HG03432 (cell line): ENCODE measurements around the gene CCDC88C.

Source experiments
- ATAC-seq: cut with Tn5 transposase; IDR thresholded peaks from one replicate; pipeline ENCODE4 v1.9.1; 2021; ENCODE audit warnings: mild to moderate bottlenecking, moderate library complexity; ENCODE audit not compliant: unreplicated experiment

CCDC88C gene

DNA sequence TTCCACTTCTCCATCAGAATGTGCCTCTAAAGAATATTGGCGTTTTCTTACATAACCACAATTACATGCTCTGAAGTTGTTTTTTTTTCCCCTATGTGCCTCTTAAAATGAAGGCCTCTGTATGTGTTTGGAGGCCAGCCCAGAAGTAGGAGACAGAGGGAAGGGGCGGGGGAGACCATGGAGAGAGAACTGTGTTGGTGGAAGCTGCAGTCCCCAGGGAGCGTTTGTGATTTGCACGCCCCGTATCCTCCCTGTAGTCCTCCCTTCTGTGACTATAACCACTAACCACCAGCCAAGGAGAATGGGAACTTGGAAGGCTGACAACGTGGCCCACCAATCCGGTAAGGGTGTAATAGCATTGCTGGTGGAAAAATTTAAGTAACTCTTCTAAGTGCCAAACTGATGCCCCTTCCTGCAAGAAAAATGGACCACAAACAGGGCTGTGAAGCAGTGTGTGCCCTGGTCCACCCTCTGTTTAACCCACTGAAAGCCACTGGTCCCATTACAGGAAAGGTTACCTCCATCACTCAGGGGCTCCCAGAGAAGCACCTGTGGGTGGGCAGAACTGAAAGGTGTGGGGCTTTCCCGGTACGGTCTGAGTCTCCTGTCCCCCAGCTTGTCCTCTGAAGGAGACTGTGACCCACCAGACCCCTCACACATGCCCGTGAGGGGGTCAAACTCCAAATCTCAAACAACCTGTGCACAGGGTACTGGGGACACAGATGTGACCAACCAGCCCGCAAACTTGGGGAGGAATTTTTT, 36.8 kb downstream of the CCDC88C start:
- ATAC-seq = no peak

DNA sequence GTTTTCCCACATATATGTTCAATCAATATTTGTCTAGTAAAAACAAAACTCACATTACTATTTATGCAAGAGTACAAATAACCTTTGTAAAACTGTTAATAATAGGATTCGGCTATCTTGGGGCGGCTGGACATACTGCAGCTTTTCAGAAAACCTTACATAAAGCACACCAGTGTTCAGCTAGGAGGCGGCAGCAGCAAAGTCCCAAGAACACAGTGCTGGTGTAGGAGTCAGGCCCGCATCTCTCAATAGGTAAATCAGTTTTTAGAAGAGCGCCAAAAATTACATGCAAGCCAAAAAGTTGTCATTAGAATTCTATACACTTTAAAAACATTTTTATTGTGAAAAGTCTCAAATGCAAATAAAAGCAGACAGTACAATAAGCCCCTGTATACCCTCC, 37.5 kb downstream of the CCDC88C start:
- no peak for ATAC-seq

DNA sequence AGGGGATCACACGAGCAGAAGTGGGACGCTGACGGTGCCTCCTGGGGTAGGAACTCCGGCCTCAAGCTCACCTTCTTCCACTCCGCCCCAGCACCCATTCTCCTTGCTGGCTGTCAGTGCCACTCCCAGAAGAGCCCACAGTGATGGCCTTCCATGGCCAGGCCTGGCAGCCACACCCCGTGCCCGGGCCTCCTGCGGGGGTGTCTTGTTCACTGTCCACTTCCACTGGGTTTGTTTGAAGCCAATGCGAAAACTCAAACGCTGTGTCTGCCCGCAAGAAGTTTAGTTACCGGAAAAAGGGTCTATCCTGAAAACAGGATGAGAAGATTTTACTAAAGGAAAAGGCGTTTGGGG, 38.1 kb downstream of the CCDC88C start:
- no peak for ATAC-seq

DNA sequence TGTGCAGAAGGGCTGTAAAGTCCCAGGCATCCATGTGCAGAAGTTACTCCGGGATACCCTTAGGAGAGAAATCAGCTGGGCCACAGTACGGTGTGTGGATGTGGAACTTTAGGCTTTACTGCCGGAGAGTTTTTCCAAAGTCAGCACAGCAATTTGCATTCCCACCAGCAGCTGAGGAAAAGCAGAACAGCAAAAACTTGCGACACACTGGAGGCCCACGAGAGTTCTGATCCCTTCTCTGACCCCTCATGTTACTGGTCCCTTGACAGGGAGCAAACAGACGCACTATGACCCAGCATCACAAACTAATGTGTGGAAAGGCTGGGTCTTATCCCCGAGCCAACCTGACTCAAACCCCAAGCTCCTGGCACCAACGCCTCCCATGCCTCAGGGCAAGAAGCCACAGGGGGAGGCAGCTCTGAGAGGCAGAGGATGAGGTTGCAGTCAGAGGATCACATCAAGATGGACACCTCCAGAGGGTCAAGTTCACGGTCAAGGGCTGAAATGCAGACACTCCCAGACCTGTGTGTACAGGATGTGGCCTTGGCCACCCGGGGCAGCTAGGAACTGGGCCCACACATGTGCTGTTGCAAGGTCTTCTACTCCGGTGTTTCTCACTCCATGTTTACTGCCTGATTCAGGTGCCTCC, 38.6 kb downstream of the CCDC88C start:
- no peak for ATAC-seq

DNA sequence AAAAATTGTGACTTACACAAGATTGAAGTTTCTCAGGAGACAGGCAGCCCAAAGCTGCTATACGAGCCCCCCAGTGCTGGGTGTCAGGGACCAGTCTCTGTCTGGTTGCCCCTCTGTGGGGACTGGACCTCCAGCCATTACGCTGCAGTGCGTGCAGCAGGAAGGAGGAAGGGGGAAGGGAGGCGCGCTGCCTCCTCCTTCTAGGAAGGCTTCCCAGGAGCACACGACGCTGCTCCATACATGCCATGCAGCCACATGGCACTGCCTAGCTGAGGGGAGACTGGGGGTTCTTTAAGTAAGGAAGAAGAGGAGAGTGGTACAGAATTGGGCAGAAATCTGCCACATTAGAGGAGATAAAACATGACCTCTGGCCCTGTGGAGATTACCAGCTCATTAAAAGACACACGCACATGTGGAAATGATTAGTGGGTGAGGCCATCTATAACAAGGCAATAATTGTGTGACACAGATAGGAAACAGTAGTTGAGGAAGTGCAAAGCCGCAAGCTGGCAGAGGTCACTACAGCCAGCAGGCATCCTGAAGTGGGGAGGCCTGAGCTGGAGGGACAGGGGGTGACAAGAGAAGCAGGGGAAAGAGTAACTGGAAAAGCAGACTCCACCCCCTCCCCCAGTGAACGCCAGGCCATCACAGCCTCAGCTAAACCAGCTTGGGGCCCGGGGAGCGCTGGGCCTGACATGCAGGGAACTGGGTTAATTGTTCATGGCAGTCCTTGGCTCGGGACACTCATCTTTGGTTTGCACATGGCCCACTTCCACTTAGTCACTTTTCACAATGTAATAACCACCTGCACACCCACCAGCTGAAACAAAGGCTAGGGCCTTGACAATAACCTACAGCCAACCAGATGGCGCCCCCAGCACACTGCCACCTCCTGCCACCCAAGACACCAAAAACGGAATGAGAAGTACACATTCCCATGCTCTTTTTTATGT, 39.6 kb downstream of the CCDC88C start:
- no peak for ATAC-seq

DNA sequence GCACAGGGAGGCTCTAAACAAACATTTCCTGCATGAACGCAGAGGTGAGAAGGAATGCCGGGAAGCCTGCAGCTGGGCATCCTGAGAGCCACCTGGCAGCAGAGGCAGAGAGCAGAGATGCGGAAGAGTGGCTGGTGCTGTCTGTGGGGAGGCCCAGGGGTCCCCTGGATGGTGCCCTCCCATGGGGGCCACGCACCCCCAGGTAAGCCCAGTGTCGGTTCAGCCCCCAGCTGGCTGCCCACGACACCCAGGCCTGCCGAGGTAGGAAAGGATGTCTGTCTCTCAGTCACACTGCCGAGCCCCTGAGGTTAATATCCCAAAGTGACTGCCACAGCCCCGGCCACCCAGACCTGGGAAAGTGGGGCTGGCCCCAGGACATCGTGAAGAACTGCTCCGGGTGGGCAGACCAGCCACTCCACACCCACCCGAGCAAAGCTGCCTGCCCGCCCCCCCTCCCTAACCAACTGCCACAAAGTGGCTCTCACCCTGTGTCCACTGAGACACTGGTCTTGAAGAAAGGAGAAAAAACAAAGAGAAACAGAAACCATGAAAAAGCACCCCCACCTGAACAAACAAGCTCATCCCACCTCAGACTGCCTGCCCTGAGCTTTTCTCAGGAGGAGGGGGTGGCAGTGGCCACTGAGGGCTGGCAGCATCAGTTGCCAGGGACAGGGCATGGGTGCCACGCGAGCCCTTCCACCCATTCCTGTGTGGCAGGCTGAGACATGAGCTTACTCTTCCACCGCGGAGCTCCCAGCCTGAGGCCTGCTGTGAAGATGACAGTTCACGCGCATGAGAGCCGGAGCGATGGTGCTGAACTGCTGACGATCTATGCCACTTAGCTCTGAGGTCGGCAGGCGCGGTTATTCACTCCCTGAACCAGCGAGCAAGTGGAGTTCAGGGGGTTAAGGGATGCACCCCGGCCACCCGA, 40.8 kb downstream of the CCDC88C start:
- ATAC-seq = no peak

DNA sequence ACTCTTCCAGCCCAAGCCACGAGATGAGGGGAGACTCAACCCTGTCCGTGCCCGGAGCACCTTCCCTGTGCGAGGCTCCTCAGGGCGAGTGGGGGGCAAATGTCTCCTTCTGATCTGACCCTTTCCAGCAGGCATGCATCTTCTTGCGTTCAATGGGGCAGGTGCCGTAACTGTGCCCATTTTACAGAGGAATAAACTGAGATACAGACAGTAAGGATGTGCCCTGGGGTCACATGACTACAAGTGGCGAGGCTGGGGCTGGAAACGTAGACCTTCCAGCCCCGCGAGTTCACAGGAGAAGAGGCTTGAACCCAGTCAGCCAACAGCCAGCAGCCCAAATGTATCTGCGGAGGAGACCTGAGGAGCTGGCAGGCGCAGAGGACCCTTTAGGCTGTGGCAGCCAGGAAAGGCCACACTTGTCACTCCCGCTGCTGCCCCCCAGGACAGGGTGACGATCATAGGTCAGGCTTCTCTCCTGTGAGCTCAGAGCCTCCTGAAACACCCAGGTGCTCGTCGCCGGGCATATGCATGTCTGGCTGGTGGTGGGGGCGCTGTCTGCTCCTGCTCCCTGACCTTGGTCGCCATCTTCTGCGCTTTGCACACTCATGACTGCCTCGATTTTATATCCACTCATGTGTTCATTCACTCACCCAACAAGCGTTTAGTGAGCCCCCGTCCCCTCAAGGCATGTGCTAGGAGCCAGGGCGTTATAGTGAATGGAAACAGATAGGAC, 41.7 kb downstream of the CCDC88C start:
- ATAC-seq = no peak

DNA sequence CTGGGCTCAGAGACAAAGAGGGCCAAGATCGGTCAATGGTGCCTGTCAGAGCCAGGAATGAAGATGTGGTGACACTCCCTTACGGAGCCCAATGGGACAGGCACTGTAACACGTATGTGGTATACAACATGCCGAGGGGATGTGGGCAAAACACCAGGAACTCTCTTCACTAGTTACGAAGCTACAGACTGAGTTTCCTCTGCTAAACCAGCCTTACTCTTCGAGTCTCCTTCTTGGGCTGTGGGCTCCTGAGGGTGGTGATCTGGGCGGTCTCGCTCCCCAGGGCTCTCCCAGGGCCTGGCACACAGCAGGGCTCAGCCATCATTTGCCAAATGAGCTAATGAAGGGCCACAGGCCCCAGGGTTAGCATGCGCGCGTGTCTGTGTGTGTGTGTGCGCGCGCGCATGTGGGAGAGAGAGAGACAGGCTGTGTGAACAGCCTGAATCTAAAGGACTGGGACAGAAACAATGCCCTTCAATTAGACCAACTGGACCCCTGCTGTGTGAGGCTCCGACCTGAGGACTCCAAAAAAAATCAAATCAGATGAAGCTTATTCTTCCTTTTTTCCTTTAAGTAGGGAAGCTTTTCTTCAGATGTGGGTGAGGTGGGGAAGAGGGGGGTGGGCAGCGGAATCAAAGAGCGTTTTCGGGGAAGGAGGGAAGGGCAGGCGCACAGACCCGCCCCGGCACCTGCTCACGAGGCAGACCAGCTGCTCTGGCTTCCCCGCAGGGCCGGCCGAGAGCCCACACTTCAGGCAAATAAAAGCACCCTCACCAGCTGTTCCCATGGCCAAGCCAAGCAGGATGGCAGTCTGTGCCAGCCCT, 42.5 kb downstream of the CCDC88C start:
- no peak for ATAC-seq

DNA sequence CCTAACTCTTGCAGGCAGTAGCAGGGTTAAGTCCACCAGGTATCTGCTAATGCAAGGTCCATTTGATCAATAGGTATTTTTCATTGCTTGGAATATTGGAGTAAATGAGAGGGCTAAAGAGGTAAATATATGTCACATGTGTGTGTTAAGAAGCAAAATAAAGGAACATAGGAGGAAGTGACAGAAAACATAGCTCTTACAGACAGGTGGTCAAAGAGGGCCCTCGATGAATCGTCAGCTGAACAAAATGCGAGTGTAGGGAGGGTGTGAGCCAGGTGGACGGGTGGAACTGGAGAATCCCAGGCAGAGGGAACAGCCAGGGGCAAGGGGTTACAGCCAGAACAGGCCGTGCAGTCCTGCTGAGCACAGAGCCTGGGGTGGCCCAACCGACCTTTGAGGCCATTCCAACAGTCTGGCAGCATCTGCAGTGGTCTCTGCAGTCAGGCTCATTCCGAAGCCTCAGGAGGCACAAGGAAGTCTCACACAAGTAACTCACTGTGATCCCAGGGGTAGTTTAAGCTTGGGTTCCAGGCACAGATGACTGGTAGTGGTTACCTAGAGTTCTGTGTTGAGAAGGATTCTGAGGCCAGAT, 43.2 kb downstream of the CCDC88C start:
- ATAC-seq = no peak

DNA sequence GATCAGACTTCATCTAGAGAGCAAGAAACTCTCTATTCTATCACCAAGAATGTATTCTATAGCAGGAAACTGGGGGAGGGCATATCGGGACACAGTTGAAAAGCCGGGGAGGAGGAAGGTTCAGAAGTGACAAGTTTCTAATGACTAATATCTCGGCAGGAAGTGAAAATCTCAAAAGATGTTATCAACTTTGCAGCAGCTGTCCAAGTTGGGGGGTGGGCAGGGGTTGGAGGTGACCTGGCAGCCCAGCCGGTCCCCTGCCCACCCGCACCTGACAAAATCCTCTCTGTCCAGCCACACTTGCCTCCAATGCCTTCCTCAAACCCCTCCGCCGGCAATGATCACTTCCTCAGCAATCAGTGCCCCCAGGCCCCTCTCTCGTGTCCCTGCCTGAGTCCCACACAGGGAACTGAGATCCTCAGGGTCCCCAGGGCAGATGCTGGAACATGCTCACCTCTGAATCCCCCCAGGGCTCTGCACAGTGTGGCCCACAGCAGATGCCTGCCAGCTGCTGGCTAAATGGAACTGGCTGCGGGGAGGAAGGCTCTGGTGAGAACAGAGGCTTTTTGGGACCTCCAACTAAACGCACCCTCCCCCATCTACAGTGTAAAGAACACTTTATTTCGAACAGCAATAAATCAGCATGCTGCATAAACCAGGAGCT, 43.9 kb downstream of the CCDC88C start:
- peak; percentile 66 for ATAC-seq

DNA sequence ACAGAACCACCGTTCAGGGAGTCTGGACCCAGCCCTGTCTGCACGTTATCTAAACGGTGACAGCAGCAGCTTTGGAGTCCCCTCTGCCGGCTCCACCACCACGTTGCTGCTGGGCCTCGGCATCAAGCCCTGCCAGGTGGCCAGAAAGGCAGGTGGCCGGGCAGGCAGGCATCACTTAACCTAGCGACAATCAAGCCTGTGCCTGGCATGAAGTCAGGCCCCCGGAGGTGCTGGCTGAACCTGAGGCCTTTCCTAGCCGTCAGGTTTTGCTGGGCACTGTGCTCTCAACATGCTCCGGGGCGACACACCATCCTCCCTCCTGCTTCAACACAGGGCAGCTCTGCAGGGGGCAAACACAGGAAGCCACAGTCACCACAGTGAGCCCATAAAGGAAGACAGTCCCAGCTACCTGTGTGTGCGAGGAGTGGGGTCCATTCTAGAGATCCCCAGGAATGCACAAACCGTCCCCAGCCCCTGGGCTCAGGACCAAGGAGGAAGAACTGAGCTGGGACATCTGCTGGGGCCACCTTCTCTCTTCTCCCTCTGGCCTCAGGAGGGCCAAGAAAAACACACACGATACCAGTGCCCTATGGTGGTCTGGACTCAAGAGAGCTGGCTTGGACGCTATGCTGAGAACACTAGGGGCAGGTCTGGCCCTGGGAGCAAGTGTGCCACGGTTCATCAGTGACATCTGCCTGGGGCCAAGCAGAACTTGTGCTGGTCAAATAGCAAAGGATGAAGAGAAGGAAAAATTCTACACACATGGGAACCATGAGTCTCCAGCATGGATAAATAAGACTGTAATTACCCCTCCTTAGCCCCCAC, 44.7 kb downstream of the CCDC88C start:
- ATAC-seq = peak; percentile 16

DNA sequence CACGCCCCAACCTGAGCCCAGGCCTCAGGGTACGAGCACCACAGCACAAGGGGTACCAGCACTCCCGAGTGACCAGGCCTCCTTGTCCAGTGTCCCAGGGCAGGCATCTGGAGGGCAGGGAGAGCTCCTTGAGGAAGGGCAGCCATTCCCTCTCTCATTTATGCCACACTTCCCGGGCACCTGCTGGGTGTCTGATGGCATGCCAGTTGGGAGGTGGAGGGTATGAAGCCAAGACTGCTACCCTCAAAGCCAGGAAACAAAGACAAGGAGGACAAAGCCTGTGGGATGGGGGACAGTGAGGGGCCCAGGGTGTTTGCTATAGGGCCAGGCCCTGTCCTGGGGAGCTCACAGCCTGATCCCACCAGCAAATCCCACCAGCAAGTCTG, 45.6 kb downstream of the CCDC88C start:
- no peak for ATAC-seq

DNA sequence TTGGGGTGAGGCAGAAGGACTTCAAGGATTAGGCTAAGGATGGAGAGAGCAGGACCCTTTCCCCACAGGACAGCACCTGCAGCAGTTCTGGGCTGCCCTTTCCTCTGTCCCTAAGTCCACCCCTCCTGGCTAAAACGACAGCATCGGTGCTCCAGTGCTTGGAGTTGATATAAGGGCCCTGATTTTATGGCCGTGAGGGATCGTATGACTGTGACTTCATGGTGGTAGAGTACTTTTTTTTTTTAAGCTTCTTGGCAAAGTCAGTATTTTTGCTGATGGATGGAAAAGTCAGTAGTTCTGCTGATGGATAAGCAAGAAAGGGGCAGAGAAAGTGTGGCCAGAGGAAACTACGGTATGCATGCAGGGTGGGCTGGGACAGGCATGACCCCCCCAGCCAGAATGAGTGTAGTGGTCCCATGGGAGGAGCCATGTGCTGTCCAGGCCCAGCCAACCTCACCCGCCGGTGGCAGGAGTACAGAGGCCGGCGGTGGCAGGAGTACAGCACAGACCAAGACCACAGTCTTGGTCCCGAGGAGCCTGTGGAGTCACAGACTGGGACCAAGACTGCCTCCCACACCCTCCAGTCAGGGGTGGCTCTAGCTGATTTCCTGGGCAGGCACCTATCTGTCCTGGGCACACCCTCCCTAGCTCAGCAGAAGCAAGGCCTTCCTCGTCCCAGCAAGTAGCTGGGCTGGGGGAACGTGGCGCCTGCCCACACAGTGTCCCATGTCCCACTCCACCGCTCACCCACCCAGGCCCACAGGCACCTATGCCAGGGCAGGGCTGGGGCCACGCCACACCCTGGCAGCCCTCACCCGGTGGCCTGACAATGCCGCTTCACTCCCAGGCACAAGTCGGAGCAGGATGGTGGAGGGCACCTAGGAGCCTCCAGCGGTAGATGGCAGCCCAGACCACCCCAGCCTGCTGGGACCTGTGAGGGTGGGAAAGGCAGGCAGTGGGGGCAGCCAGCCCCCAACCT, 46.3 kb downstream of the CCDC88C start:
- ATAC-seq = no peak

DNA sequence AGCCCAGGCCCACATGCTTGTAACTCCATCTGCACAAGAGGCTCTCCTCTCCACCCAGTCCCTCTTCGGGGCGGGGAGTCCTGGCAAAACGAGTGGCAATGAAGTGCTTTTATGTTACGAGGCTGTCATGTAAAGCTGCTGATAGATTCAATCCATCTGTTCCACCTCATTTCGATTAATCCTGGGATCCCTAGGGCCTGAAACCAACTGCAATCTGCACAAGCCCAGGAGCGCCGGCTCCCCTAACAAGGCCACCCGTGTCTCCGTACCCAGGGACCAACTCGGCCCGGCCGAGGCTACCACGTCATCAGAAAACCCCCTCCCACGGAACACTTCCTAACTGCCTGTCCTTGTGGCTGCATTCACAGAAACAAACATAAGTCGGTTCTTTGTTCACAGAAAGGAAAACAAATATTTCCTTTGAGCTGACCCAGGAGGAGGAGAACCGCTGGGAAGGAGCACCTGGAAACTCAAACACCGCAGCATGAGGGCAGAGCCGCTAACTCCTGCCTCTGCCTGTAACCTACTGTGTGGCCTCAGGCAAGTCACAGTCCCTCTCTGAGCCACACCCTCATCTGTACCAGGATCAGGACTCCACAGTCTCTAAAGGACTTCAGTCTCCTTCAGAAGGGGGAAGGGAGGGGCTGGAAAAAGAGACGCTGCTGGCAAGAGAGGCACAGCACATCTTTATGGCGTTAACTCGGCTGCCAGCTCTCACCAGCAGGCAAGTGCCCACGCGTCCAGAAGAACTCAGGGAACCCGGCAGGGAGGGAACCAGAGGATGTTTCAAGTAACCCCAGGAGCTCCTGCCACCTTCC, 47.8 kb downstream of the CCDC88C start:
- no peak for ATAC-seq

DNA sequence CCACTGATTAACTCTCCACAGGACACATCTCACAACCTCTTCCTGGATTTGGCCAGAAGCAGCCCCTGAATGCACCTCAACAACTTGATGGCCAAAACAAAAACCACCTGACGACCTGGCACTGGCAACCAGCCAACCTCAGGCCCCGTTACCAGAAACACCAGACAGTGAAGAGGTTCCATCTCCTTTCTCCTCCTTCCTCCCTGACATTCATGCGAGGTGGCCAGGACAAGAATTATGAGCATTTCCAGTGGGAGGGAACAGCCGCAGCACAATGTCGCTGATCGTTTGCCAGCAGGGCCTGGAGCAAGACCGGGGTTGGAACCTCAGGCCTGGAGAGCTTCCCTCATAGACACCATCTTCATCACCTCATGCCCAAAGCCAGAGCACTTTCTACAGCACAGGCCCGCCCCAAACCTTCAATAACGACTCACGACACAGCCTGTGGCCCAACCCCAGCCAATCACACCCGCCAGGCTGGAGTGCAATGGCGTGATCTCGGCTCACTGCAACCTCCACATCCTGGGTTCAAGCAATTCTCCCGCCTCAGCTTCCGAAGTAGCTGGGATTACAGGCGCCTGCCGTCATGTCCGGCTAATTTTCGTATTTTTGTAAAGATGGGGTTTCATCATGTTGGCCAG, 48.7 kb downstream of the CCDC88C start:
- ATAC-seq = no peak
